K562 (cell line): ENCODE data around the gene AGAP3. TPM values are rescaled to one million over a fixed set of nuclear protein-coding genes. Genes with fewer than 3 reads are reported as not detected.
A peak's percentile ranks its signal among the peaks of the same experiment; 100 is the strongest.

ENCODE experiments used
- ADNP ChIP-seq: fragments of 200-800 bp; sonication (Bioruptor generic); IDR thresholded peaks from 2 replicates; pipeline ENCODE4 v1.6.1; 2016; ENCODE audit warnings: missing genetic modification characterization, missing compliant biosample characterization
- ATF7 ChIP-seq: fragments of 450-650 bp; IDR thresholded peaks from 2 replicates; pipeline ENCODE4 v1.7.1; 2014; ENCODE audit warnings: mild to moderate bottlenecking, moderate library complexity
- BHLHE40 ChIP-seq: IDR thresholded peaks from 2 replicates; pipeline ENCODE4 v1.6.1; 2011; ENCODE audit warnings: low read length, improper control_type of control experiment
- BRF1 ChIP-seq: IDR thresholded peaks from 3 replicates; pipeline ENCODE4 v1.6.1; 2011; ENCODE audit warnings: borderline replicate concordance, mild to moderate bottlenecking; ENCODE audit not compliant: insufficient read length; ENCODE audit errors: extremely low read depth
- DLX4 ChIP-seq: fragments of 250-450 bp; sonication (Bioruptor Pico); IDR thresholded peaks from 2 replicates; pipeline ENCODE4 v1.6.1; 2021; ENCODE audit warnings: mild to moderate bottlenecking
- GABPB1 ChIP-seq: sonication (generic); formaldehyde crosslinking; IDR thresholded peaks from 2 replicates; pipeline ENCODE4 v1.8.0; 2022; ENCODE audit warnings: mild to moderate bottlenecking, missing genetic modification reagents
- GABPB2 ChIP-seq: fragments of 250-450 bp; sonication (Bioruptor Pico); conservative IDR thresholded peaks from 2 replicates; pipeline ENCODE4 v1.5.1; 2021; ENCODE audit warnings: mild to moderate bottlenecking
- ILF3 ChIP-seq: fragments of 450-650 bp; IDR thresholded peaks from 2 replicates; pipeline ENCODE4 v1.6.1; 2018; ENCODE audit warnings: antibody characterized with exemption, mild to moderate bottlenecking, moderate library complexity, borderline replicate concordance
- SAFB ChIP-seq: fragments of 200-400 bp; formaldehyde crosslinking; IDR thresholded peaks from 2 replicates; pipeline ENCODE4 v1.6.1; 2017; ENCODE audit warnings: low read depth, low read length, borderline replicate concordance
- SIN3B ChIP-seq: fragments of 450-650 bp; IDR thresholded peaks from 2 replicates; pipeline ENCODE4 v1.6.1; 2017; ENCODE audit warnings: low read depth, mild to moderate bottlenecking, moderate library complexity
- ZBTB1 ChIP-seq: sonication (generic); formaldehyde crosslinking; IDR thresholded peaks from 2 replicates; pipeline ENCODE4 v1.8.1; 2023; ENCODE audit warnings: missing genetic modification reagents, low read depth, mild to moderate bottlenecking, borderline replicate concordance
- ZKSCAN8 ChIP-seq: fragments of 200-800 bp; sonication (Bioruptor generic); IDR thresholded peaks from 2 replicates; pipeline ENCODE4 v1.6.1; 2016; ENCODE audit warnings: missing genetic modification characterization, missing compliant biosample characterization
- polyA plus RNA-seq, 8 experiments: library from polyadenylated mRNA; depleted of rRNA in 4 of 8; stranded (reverse) in 5 of 8; unstranded in 3 of 8; fragments of >200 nt; fragmentation: Nextera tagmentation in 2 of 8; fragmentation: Illumina TruSeq in 1 of 8; extraction: Ambion mirVana in 2 of 8; extraction: Trizol in 1 of 8; gene quantifications; 2 replicates each; pipeline versions ENCODE4 v1.2.1 to v1.2.3, GENCODE V29; 2011 to 2014; ENCODE audit warnings: inconsistent platforms in 1 of 8, missing spikeins in 1 of 8
- total RNA-seq, 7 experiments: library from RNA; depleted of rRNA in 6 of 7; stranded (reverse); fragments of >200 nt in 6 of 7; fragmentation: Illumina TruSeq in 2 of 7; extraction: Trizol in 2 of 7; gene quantifications; 2 replicates each; pipeline versions ENCODE4 v1.2.1 to v1.2.3, GENCODE V29; 2011 to 2021; ENCODE audit warnings: low replicate concordance in 1 of 7
- TF ChIP-seq, protein P1 (sequence below), 2 experiments: fragments of 450-650 bp; formaldehyde crosslinking in 1 of 2; IDR thresholded peaks; 2 replicates each; pipeline versions ENCODE4 v1.4.0 to v1.6.1; 2014 to 2020; ENCODE audit warnings: mild to moderate bottlenecking in 2 of 2, borderline replicate concordance in 1 of 2, low read depth in 1 of 2
- TF ChIP-seq, protein P2 (sequence below), 3 experiments: fragments of 200-800 bp in 1 of 3; fragments of 250-450 bp in 1 of 3; fragments of 450-650 bp in 1 of 3; sonication (Bioruptor Pico) in 1 of 3; sonication (Bioruptor generic) in 1 of 3; formaldehyde crosslinking in 1 of 3; IDR thresholded peaks; 2 replicates each; pipeline versions ENCODE4 v1.6.1 to v1.8.0; 2016 to 2022; ENCODE audit warnings: mild to moderate bottlenecking in 2 of 3, missing genetic modification characterization in 2 of 3, missing compliant biosample characterization in 1 of 3, moderate library complexity in 1 of 3

Gene AGAP3
- total and polyA plus RNA-seq, 9 of the 15 experiments (the other 6 are each of a cell fraction or from before 2014, with no cell fraction given), result 3.4 to 208 (median 62.2) TPM

- TF ChIP-seq, protein P1, sequence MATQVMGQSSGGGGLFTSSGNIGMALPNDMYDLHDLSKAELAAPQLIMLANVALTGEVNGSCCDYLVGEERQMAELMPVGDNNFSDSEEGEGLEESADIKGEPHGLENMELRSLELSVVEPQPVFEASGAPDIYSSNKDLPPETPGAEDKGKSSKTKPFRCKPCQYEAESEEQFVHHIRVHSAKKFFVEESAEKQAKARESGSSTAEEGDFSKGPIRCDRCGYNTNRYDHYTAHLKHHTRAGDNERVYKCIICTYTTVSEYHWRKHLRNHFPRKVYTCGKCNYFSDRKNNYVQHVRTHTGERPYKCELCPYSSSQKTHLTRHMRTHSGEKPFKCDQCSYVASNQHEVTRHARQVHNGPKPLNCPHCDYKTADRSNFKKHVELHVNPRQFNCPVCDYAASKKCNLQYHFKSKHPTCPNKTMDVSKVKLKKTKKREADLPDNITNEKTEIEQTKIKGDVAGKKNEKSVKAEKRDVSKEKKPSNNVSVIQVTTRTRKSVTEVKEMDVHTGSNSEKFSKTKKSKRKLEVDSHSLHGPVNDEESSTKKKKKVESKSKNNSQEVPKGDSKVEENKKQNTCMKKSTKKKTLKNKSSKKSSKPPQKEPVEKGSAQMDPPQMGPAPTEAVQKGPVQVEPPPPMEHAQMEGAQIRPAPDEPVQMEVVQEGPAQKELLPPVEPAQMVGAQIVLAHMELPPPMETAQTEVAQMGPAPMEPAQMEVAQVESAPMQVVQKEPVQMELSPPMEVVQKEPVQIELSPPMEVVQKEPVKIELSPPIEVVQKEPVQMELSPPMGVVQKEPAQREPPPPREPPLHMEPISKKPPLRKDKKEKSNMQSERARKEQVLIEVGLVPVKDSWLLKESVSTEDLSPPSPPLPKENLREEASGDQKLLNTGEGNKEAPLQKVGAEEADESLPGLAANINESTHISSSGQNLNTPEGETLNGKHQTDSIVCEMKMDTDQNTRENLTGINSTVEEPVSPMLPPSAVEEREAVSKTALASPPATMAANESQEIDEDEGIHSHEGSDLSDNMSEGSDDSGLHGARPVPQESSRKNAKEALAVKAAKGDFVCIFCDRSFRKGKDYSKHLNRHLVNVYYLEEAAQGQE (IDR thresholded peaks at IDR 0.05; ENCODE audit: borderline replicate concordance), result no peak
- TF ChIP-seq, protein P1 (CRISPR knock-in tag; IDR thresholded peaks at IDR 0.05; ENCODE audit: low read depth), result 0 out of 2 replicates have a peak, but pooled peaks have one; percentile 15
- no peak for TF ChIP-seq ZKSCAN8 (CRISPR knock-in tag)
- no peak for TF ChIP-seq GABPB2
- no peak for TF ChIP-seq SAFB
- no peak for TF ChIP-seq ZBTB1
- no peak for TF ChIP-seq DLX4 (CRISPR knock-in tag)
- TF ChIP-seq GABPB1 (CRISPR knock-in tag), result no peak
- no peak for TF ChIP-seq ADNP (tag)
- TF ChIP-seq BRF1, result no peak
- no peak for TF ChIP-seq ATF7
- TF ChIP-seq, protein P2, sequence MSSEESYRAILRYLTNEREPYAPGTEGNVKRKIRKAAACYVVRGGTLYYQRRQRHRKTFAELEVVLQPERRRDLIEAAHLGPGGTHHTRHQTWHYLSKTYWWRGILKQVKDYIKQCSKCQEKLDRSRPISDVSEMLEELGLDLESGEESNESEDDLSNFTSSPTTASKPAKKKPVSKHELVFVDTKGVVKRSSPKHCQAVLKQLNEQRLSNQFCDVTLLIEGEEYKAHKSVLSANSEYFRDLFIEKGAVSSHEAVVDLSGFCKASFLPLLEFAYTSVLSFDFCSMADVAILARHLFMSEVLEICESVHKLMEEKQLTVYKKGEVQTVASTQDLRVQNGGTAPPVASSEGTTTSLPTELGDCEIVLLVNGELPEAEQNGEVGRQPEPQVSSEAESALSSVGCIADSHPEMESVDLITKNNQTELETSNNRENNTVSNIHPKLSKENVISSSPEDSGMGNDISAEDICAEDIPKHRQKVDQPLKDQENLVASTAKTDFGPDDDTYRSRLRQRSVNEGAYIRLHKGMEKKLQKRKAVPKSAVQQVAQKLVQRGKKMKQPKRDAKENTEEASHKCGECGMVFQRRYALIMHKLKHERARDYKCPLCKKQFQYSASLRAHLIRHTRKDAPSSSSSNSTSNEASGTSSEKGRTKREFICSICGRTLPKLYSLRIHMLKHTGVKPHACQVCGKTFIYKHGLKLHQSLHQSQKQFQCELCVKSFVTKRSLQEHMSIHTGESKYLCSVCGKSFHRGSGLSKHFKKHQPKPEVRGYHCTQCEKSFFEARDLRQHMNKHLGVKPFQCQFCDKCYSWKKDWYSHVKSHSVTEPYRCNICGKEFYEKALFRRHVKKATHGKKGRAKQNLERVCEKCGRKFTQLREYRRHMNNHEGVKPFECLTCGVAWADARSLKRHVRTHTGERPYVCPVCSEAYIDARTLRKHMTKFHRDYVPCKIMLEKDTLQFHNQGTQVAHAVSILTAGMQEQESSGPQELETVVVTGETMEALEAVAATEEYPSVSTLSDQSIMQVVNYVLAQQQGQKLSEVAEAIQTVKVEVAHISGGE (CRISPR knock-in tag; IDR thresholded peaks at IDR 0.05), result 0 out of 6 replicates have a peak, but pooled peaks of 1 of the 3 experiments have one; percentile 2
- no peak for TF ChIP-seq BHLHE40
- TF ChIP-seq ILF3, result no peak
- no peak for TF ChIP-seq SIN3B
These were observed 27.3 kb downstream of the AGAP3 start (continued) for GRCh38 chr7:151113344-151114150.
